Smooth muscle cell (in vitro differentiated cells): ENCODE measurements around the gene ANKS3. TPM values are rescaled to one million over a fixed set of nuclear protein-coding genes. Genes with fewer than 3 reads are reported as not detected.

Experiments used
- DNase-seq: peaks from one replicate; lab custom pipeline; 2025; ENCODE audit not compliant: unreplicated experiment; lab: John Stamatoyannopoulos, UW
- H2AFZ ChIP-seq: fragments of 200-600 bp; sonication (generic); 2 replicates; pipeline ENCODE4 v1.6.0; 2016; ENCODE audit warnings: antibody characterized with exemption, low read depth, mild to moderate bottlenecking
- H3F3A ChIP-seq: fragments of 200-600 bp; sonication (generic); 2 replicates; pipeline ENCODE4 v1.6.0; 2017; ENCODE audit warnings: antibody characterized with exemption, low read depth
- H3K27ac ChIP-seq: fragments of 200-600 bp; sonication (generic); 2 replicates; pipeline ENCODE4 v1.5.1; 2016; ENCODE audit warnings: low read depth, mild to moderate bottlenecking
- H3K27me3 ChIP-seq: fragments of 200-600 bp; sonication (generic); 2 replicates; pipeline ENCODE4 v1.6.1; 2016; ENCODE audit warnings: low read depth, mild to moderate bottlenecking
- H3K36me3 ChIP-seq: fragments of 200-600 bp; sonication (generic); 2 replicates; pipeline ENCODE4 v1.5.1; 2016; ENCODE audit warnings: low read depth
- H3K4me1 ChIP-seq: fragments of 200-600 bp; sonication (generic); 2 replicates; pipeline ENCODE4 v1.5.1; 2016; ENCODE audit warnings: low read depth
- H3K4me2 ChIP-seq: fragments of 200-600 bp; sonication (generic); 2 replicates; pipeline ENCODE4 v1.6.0; 2016; ENCODE audit warnings: mild to moderate bottlenecking
- H3K4me3 ChIP-seq: fragments of 200-600 bp; sonication (generic); 2 replicates; pipeline ENCODE4 v1.5.1; 2016; ENCODE audit warnings: mild to moderate bottlenecking
- H3K79me2 ChIP-seq: fragments of 200-600 bp; sonication (generic); 2 replicates; pipeline ENCODE4 v1.6.0; 2016; ENCODE audit warnings: low read depth, mild to moderate bottlenecking
- H3K9ac ChIP-seq: fragments of 200-600 bp; sonication (generic); 2 replicates; pipeline ENCODE4 v1.6.0; 2016; ENCODE audit warnings: low read depth
- H3K9me3 ChIP-seq: fragments of 200-600 bp; sonication (generic); replicated peaks from 2 replicates; pipeline ENCODE4 v1.5.1; 2016; ENCODE audit warnings: low read depth
- H4K20me1 ChIP-seq: fragments of 200-600 bp; sonication (generic); 2 replicates; pipeline ENCODE4 v1.6.0; 2016; ENCODE audit warnings: low read depth
- WGBS: methylation state at CpG from one replicate; pipeline ENCODE4 v1.1.7; 2016; ENCODE audit warnings: low lambda C conversion rate; 5-methylcytosine and 5-hydroxymethylcytosine counted together
- polyA plus RNA-seq: library from polyadenylated mRNA; unstranded; fragments of >200 nt; fragmentation: Nextera tagmentation; extraction: Ambion mirVana; gene quantifications from 2 replicates; pipeline ENCODE4 v1.2.1, GENCODE V29; 2016
- total RNA-seq: library from RNA; depleted of rRNA; stranded (reverse); fragments of >200 nt; gene quantifications from 2 replicates; pipeline ENCODE4 v1.2.3, GENCODE V29; 2014
- TF ChIP-seq, protein P1 (sequence below): fragments of 200-600 bp; sonication (generic); IDR thresholded peaks from 2 replicates; pipeline ENCODE4 v1.5.1; 2017; ENCODE audit warnings: borderline replicate concordance, mild to moderate bottlenecking, antibody characterized with exemption; ENCODE audit not compliant: insufficient read depth, poor library complexity, severe bottlenecking

ANKS3 gene
- total and polyA plus RNA-seq, 2 experiments from 2014 or later, result 15.3 to 15.6 TPM

GRCh38 chr16:4682084-4682591, 51.9 kb downstream of the ANKS3 start:
- Histone ChIP-seq H3K4me2 (no peak overlapping the region), H3K79me2 (no peaks in the 10 kb centered on the region), H3K9me3 (no peaks in the 10 kb centered on the region), H3K27ac (no peak overlapping the region), H3K4me3 (no peak overlapping the region), H3K4me1 (no peaks in the 10 kb centered on the region), H3K36me3 (no peaks in the 10 kb centered on the region), H3K9ac (no peak overlapping the region), H3F3A (no peaks in the 10 kb centered on the region), H2AFZ (no peak overlapping the region), H3K27me3 (no peaks in the 10 kb centered on the region), H4K20me1 (peaks cover 41% of the 10 kb centered on the region)
- DNase-seq, result no peak
- TF ChIP-seq, protein P1, sequence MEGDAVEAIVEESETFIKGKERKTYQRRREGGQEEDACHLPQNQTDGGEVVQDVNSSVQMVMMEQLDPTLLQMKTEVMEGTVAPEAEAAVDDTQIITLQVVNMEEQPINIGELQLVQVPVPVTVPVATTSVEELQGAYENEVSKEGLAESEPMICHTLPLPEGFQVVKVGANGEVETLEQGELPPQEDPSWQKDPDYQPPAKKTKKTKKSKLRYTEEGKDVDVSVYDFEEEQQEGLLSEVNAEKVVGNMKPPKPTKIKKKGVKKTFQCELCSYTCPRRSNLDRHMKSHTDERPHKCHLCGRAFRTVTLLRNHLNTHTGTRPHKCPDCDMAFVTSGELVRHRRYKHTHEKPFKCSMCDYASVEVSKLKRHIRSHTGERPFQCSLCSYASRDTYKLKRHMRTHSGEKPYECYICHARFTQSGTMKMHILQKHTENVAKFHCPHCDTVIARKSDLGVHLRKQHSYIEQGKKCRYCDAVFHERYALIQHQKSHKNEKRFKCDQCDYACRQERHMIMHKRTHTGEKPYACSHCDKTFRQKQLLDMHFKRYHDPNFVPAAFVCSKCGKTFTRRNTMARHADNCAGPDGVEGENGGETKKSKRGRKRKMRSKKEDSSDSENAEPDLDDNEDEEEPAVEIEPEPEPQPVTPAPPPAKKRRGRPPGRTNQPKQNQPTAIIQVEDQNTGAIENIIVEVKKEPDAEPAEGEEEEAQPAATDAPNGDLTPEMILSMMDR, result no peak
- WGBS, result 98% methylated on average over 26 of the region's 26 CpGs

DNA sequence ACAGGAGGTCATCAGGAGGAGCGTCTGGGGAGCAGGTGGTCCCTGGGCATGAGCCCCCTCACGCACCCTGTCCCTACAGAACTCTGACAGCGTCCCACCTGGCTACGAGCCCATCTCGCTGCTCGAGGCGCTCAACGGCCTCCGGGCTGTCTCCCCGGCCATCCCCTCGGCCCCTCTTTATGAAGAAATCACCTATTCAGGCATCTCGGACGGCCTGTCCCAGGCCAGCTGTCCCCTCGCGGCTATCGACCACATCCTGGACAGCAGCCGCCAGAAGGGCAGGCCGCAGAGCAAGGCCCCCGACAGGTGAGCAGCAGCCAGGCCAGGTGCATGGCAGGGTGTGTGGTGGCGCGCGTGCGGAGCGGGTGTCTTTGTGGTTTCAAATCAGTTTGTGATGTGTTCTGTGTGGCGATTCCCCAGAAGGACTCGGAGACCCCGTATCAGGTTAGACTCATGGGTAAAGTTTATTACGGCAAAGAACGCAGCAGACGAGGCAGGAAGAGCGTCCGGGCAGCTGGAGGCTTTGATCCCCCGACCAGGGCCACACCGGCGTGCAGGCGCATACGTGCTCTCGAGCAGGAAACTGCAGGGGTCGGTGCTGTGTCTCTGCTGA, 52.5 kb downstream of the ANKS3 start:
- Histone ChIP-seq H3K27ac (no peak overlapping the region), H3K4me3 (no peak overlapping the region), H4K20me1 (peaks cover 47% of the 10 kb centered on the region), H3K36me3 (no peaks in the 10 kb centered on the region), H3F3A (no peaks in the 10 kb centered on the region), H3K4me1 (no peaks in the 10 kb centered on the region), H3K4me2 (no peak overlapping the region), H3K79me2 (no peaks in the 10 kb centered on the region), H2AFZ (no peak overlapping the region), H3K9ac (no peak overlapping the region), H3K27me3 (no peaks in the 10 kb centered on the region), H3K9me3 (no peaks in the 10 kb centered on the region)
- WGBS, result 96% methylated on average over 38 of the region's 39 CpGs
- TF ChIP-seq, protein P1, result no peak
- DNase-seq, result no peak

DNA sequence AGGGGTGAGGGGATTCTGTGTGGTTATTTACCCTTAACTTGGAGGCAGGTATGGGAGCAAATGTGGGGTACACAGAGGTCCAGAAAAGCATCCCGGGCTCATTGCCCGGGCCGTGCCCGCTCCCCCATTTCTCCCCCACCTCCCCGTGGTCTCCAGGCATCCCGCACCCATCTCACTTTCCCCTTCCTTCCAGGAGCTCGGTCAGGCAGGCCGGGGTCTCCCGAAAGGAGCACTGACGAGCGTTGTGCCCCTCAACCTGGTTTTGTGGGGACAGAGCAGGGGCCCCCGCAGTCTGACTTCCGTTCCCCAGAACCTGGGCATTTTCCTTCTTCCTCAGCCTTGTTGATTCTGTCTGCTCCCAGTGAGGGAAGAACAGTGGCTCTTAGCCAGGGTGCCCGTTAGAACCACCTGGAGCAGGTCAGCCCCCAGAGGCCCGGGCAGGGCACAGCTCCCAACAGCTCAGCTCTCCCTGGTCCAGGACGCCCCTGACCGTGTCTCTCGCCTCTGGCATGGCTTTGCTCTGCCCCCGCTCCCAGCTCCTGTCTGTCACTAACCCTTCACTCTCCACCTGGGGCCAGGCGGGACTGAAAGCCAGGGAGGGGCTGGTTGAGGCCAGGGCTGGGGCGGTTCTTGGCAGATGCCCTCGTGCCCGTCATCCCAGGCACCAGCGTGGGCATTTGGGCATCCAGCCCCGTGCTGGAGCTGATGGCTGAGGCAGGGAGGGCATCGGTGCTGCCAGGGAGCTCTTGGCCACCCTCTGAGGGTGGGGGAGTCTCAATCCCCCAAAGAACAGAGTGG, 53.2 kb downstream of the ANKS3 start:
- TF ChIP-seq, protein P1, result no peak
- no peaks in the 10 kb centered on the region for H3K4me1 ChIP-seq
- no peak overlapping the region for H3K9ac ChIP-seq
- no peak overlapping the region for H3K4me3 ChIP-seq
- no peaks in the 10 kb centered on the region for H3F3A ChIP-seq
- no peaks in the 10 kb centered on the region for H3K9me3 ChIP-seq
- no peak overlapping the region for H3K27ac ChIP-seq
- H3K4me2 ChIP-seq, result no peak overlapping the region
- H3K79me2 ChIP-seq, result no peaks in the 10 kb centered on the region
- H2AFZ ChIP-seq, result no peak overlapping the region
- WGBS, result 97% methylated on average over 25 of the region's 26 CpGs
- no peaks in the 10 kb centered on the region for H3K36me3 ChIP-seq
- H3K27me3 ChIP-seq, result no peaks in the 10 kb centered on the region
- H4K20me1 ChIP-seq, result peaks cover 54% of the 10 kb centered on the region
- DNase-seq, result no peak
